Breast epithelium (tissue), 3 donors: ENCODE data around the gene GSTM3.

Experiments used
- POLR2A ChIP-seq: fragments of 450-650 bp; IDR thresholded peaks from one replicate; pipeline ENCODE4 v1.6.1; 2016; ENCODE audit warnings: antibody characterized with exemption, mild to moderate bottlenecking, moderate library complexity
- POLR2AphosphoS5 ChIP-seq, 3 donors: sonication (generic); formaldehyde crosslinking; IDR thresholded peaks; one replicate each; pipeline ENCODE4 v1.6.1; 2017; ENCODE audit warnings: antibody characterized with exemption in 3 of 3
- TF ChIP-seq, protein P1 (sequence below), 3 donors: fragments of 450-650 bp; IDR thresholded peaks; one replicate each; pipeline ENCODE4 v1.5.1; 2016 to 2017; ENCODE audit warnings: antibody characterized with exemption in 3 of 3, mild to moderate bottlenecking in 3 of 3, moderate library complexity in 3 of 3

GRCh38 chr1:109769330-109770078, 28.7 kb upstream of the GSTM3 start:
- TF ChIP-seq, protein P1, sequence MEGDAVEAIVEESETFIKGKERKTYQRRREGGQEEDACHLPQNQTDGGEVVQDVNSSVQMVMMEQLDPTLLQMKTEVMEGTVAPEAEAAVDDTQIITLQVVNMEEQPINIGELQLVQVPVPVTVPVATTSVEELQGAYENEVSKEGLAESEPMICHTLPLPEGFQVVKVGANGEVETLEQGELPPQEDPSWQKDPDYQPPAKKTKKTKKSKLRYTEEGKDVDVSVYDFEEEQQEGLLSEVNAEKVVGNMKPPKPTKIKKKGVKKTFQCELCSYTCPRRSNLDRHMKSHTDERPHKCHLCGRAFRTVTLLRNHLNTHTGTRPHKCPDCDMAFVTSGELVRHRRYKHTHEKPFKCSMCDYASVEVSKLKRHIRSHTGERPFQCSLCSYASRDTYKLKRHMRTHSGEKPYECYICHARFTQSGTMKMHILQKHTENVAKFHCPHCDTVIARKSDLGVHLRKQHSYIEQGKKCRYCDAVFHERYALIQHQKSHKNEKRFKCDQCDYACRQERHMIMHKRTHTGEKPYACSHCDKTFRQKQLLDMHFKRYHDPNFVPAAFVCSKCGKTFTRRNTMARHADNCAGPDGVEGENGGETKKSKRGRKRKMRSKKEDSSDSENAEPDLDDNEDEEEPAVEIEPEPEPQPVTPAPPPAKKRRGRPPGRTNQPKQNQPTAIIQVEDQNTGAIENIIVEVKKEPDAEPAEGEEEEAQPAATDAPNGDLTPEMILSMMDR (IDR thresholded peaks at IDR 0.05): no peak
- TF ChIP-seq POLR2A (no peak), POLR2AphosphoS5 (IDR thresholded peaks at IDR 0.05) (no peak)
